SK-N-SH (cell line): Measurements from ENCODE around the gene ROBO4. TPM values are rescaled to one million over a fixed set of nuclear protein-coding genes. Genes with fewer than 3 reads are reported as not detected.
A peak's percentile ranks its signal among the peaks of the same experiment; 100 is the strongest.

Experiments
- CTCF ChIA-PET: fragments of 300-600, 350-600 bp; formaldehyde crosslinking; extraction: SDS; loops from one replicate; lab custom pipeline; 2021; lab: Yijun Ruan, JAX
- POLR2A ChIA-PET: fragments of 350-600 bp; sonication (Branson Sonifier 250); formaldehyde crosslinking; extraction: SDS; loops from one replicate; lab custom pipeline; 2020; ENCODE audit warnings: antibody characterized with exemption, inconsistent platforms; lab: Yijun Ruan, JAX
- DNase-seq: peaks from one replicate; pipeline ENCODE4 v3.0.0; 2012
- H2AFZ ChIP-seq: fragments of 200-600 bp; sonication (generic); 2 replicates; pipeline ENCODE4 v1.8.1; 2016; ENCODE audit warnings: antibody characterized with exemption, mild to moderate bottlenecking, low read depth
- H3F3A ChIP-seq: fragments of 200-600 bp; sonication (generic); replicated peaks from 2 replicates; pipeline ENCODE3; 2016; ENCODE audit warnings: antibody characterized with exemption, mild to moderate bottlenecking; ENCODE audit not compliant: insufficient read depth
- H3K27ac ChIP-seq, 2 experiments: fragments of 200-500 bp in 1 of 2; fragments of 200-600 bp in 1 of 2; sonication (Bioruptor generic) in 1 of 2; sonication (generic), shearing (Covaris generic) in 1 of 2; 2 replicates each; pipeline versions ENCODE4 v1.5.1 to v1.6.1; 2014 to 2016; ENCODE audit warnings: low read depth in 2 of 2, inconsistent platforms in 1 of 2, low read length in 1 of 2, mild to moderate bottlenecking in 1 of 2, mixed read lengths in 1 of 2
- H3K27me3 ChIP-seq: fragments of 200-600 bp; sonication (generic), shearing (Covaris generic); 2 replicates; pipeline ENCODE4 v1.6.1; 2016; ENCODE audit warnings: mixed run types; ENCODE audit not compliant: insufficient read depth
- H3K36me3 ChIP-seq, 2 experiments: fragments of 200-500 bp in 1 of 2; fragments of 200-600 bp in 1 of 2; sonication (Bioruptor generic) in 1 of 2; sonication (generic) in 1 of 2; replicated peaks in 1 of 2; 2 replicates each; pipeline versions ENCODE3 to v1.5.1; 2014 to 2016; ENCODE audit warnings: low read length in 1 of 2, mild to moderate bottlenecking in 1 of 2; ENCODE audit not compliant: insufficient read depth in 2 of 2, control insufficient read depth in 1 of 2
- H3K4me1 ChIP-seq, 2 experiments: fragments of 200-500 bp in 1 of 2; fragments of 200-600 bp in 1 of 2; sonication (Bioruptor generic) in 1 of 2; sonication (generic), shearing (Covaris generic) in 1 of 2; 2 replicates each; pipeline versions ENCODE4 v1.5.1 to v1.6.1; 2014 to 2016; ENCODE audit warnings: low read depth in 1 of 2, low read length in 1 of 2, mixed run types in 1 of 2; ENCODE audit not compliant: insufficient read depth in 2 of 2, control insufficient read depth in 1 of 2
- H3K4me2 ChIP-seq: fragments of 200-600 bp; sonication (generic), shearing (Covaris generic); 2 replicates; pipeline ENCODE4 v1.6.1; 2017; ENCODE audit warnings: mixed run types
- H3K4me3 ChIP-seq, 2 experiments: fragments of 200-500 bp in 1 of 2; fragments of 200-600 bp in 1 of 2; sonication (Bioruptor generic) in 1 of 2; sonication (generic), shearing (Covaris generic) in 1 of 2; 2 replicates each; pipeline versions ENCODE4 v1.5.1 to v1.8.1; 2014 to 2016; ENCODE audit warnings: low read depth in 2 of 2, inconsistent platforms in 1 of 2, low read length in 1 of 2, mild to moderate bottlenecking in 1 of 2, mixed read lengths in 1 of 2, moderate library complexity in 1 of 2
- H3K79me2 ChIP-seq: fragments of 200-600 bp; sonication (generic); 2 replicates; pipeline ENCODE4 v1.8.1; 2017; ENCODE audit warnings: mild to moderate bottlenecking; ENCODE audit not compliant: insufficient read depth
- H3K9ac ChIP-seq: fragments of 200-600 bp; sonication (generic); 2 replicates; pipeline ENCODE4 v1.6.1; 2017; ENCODE audit warnings: mixed run types
- H3K9me2 ChIP-seq: fragments of 200-600 bp; sonication (generic); 2 replicates; pipeline ENCODE4 v1.6.1; 2017; ENCODE audit warnings: mixed run types
- H3K9me3 ChIP-seq: fragments of 200-600 bp; sonication (generic); 2 replicates; pipeline ENCODE4 v1.6.1; 2017; ENCODE audit warnings: mixed run types, mild to moderate bottlenecking, moderate library complexity
- H4K20me1 ChIP-seq: fragments of 200-600 bp; sonication (generic); 2 replicates; pipeline ENCODE4 v1.6.1; 2017; ENCODE audit warnings: mild to moderate bottlenecking, mixed run types; ENCODE audit not compliant: insufficient read depth
- GATA2 ChIP-seq: sonication (generic); formaldehyde crosslinking; IDR thresholded peaks from 2 replicates; pipeline ENCODE4 v1.5.0; 2020; ENCODE audit warnings: mild to moderate bottlenecking, missing genetic modification reagents
- MEF2A ChIP-seq: IDR thresholded peaks from 2 replicates; pipeline ENCODE4 v1.4.0; 2012; ENCODE audit warnings: low read depth, borderline replicate concordance
- SMC3 ChIP-seq: IDR thresholded peaks from 2 replicates; pipeline ENCODE4 v1.6.1; 2012; ENCODE audit warnings: low read depth, low read length, improper control_type of control experiment
- TEAD4 ChIP-seq: IDR thresholded peaks from 2 replicates; pipeline ENCODE4 v1.4.0; 2012; ENCODE audit warnings: mild to moderate bottlenecking, borderline replicate concordance; ENCODE audit not compliant: insufficient read depth
- WGBS: methylation state at CpG from one replicate; pipeline ENCODE4 v1.1.6; 2017; ENCODE audit warnings: low lambda C conversion rate; 5-methylcytosine and 5-hydroxymethylcytosine counted together
- polyA plus RNA-seq, 3 experiments: library from polyadenylated mRNA; depleted of rRNA; stranded (reverse); fragments of >200 nt; gene quantifications; 2 replicates each; pipeline ENCODE4 v1.2.3, GENCODE V29; 2012
- TF ChIP-seq, protein P1 (sequence below): fragments of 150-350 bp; IDR thresholded peaks from 2 replicates; pipeline ENCODE4 v1.6.1; 2016; ENCODE audit warnings: mild to moderate bottlenecking, low read depth, low read length
- TF ChIP-seq, protein P2 (sequence below): IDR thresholded peaks from 2 replicates; pipeline ENCODE4 v1.4.0; 2012; ENCODE audit warnings: low read depth
- TF ChIP-seq, protein P3 (sequence below): IDR thresholded peaks from 2 replicates; pipeline ENCODE4 v1.6.1; 2012; ENCODE audit warnings: mild to moderate bottlenecking, low read depth, low read length, moderate library complexity

ROBO4 gene
- polyA plus RNA-seq, 1 of the 3 experiments (the other 2 are of a cell fraction) = 0.95 TPM

DNA sequence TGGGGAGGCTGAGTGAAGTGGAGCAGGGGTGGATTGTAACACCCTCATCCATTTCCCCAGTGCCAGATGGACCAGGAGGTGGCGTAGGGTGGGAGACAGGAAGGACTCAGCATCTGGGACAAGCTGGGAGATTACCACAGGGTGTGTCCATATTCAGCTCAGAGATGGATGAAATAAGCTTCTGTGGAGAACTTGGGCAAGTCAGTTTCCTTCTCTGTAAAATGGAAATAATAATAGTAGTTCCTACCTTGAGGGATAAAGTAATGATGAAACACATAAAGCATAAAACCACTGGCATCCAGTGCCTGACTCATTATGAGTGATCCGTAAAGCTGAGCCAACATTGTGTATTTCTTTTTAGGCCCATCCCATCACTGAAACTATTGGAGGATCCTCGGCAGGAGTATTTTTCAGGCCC lies 607 bp upstream of the ROBO4 start (continued):
- TF ChIP-seq, protein P1, sequence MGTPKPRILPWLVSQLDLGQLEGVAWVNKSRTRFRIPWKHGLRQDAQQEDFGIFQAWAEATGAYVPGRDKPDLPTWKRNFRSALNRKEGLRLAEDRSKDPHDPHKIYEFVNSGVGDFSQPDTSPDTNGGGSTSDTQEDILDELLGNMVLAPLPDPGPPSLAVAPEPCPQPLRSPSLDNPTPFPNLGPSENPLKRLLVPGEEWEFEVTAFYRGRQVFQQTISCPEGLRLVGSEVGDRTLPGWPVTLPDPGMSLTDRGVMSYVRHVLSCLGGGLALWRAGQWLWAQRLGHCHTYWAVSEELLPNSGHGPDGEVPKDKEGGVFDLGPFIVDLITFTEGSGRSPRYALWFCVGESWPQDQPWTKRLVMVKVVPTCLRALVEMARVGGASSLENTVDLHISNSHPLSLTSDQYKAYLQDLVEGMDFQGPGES = no peak
- TF ChIP-seq TEAD4 (no peak), MEF2A (no peak)
- TF ChIP-seq, protein P2, sequence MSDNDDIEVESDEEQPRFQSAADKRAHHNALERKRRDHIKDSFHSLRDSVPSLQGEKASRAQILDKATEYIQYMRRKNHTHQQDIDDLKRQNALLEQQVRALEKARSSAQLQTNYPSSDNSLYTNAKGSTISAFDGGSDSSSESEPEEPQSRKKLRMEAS = no peak; the same call in 1 of the 2 replicates

DNA sequence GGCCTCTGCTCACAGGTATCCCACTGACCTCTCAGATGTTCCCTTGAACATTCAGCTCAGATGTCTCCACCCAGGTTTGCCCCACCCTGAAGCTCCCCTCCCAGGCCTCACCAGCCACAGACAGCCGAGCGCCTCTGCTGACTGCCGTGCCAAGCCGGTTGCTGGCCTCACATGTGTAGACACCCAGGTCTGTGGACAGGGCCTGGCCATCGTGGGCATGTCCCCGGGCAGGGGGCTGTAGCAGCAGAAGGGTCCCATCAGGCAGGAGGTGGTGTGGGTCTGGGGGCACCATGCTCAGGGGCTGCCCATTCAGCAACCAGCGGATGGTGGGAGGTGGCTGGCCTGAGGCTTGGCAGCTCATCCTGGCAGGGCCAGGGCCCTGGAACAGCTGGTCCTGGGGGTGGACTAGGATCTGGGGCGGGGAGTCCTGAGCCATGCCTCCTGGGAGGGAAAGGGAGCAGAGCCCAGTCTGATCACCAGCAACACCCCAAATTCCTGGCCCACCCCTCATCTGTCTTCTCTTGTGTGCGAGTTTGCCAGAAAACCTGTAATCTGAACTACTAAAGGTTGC lies 759 bp downstream of the ROBO4 start:
- H3K27ac ChIP-seq = peak overlapping the region in 1 of 2 experiments; percentile 96; a peak in 2 of 4 replicates
- H3K27me3 ChIP-seq = no peaks in the 10 kb centered on the region
- no peak overlapping the region for H3K4me2 ChIP-seq
- peaks cover 4 to 34% of the 10 kb centered on the region in 2 experiments; a peak in 3 of 4 replicates for H3K4me1 ChIP-seq
- no peak overlapping the region for H3K4me3 ChIP-seq
- H3K9ac ChIP-seq = 0 out of 2 replicates have a peak overlapping the region, but pooled peaks have one; percentile 64
- no peaks in the 10 kb centered on the region for H3K9me3 ChIP-seq
- no peaks in the 10 kb centered on the region for H3K9me2 ChIP-seq
- CTCF ChIA-PET = interaction anchor here (1.2 kb wide), 2 partner anchors 23 to 31 kb away, joined by 3 read pairs; no protein-coding TSS in a partner anchor
- no peaks in the 10 kb centered on the region for H4K20me1 ChIP-seq
- peak overlapping the region; percentile 47; the same call in 1 of the 2 replicates for H2AFZ ChIP-seq
- no peak for TF ChIP-seq GATA2 (CRISPR knock-in tag)
- TF ChIP-seq, protein P3, sequence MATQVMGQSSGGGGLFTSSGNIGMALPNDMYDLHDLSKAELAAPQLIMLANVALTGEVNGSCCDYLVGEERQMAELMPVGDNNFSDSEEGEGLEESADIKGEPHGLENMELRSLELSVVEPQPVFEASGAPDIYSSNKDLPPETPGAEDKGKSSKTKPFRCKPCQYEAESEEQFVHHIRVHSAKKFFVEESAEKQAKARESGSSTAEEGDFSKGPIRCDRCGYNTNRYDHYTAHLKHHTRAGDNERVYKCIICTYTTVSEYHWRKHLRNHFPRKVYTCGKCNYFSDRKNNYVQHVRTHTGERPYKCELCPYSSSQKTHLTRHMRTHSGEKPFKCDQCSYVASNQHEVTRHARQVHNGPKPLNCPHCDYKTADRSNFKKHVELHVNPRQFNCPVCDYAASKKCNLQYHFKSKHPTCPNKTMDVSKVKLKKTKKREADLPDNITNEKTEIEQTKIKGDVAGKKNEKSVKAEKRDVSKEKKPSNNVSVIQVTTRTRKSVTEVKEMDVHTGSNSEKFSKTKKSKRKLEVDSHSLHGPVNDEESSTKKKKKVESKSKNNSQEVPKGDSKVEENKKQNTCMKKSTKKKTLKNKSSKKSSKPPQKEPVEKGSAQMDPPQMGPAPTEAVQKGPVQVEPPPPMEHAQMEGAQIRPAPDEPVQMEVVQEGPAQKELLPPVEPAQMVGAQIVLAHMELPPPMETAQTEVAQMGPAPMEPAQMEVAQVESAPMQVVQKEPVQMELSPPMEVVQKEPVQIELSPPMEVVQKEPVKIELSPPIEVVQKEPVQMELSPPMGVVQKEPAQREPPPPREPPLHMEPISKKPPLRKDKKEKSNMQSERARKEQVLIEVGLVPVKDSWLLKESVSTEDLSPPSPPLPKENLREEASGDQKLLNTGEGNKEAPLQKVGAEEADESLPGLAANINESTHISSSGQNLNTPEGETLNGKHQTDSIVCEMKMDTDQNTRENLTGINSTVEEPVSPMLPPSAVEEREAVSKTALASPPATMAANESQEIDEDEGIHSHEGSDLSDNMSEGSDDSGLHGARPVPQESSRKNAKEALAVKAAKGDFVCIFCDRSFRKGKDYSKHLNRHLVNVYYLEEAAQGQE = no peak
- no peak for TF ChIP-seq SMC3
- TF ChIP-seq, all 33 proteins: peak for 0
- POLR2A ChIA-PET = no interaction called here
- Histone ChIP-seq H3K36me3 (no peaks in the 10 kb centered on the region), H3F3A (peaks cover 37% of the 10 kb centered on the region), H3K79me2 (no peaks in the 10 kb centered on the region)
- 96% methylated on average over 3 of the region's 9 CpGs for WGBS
- peak; percentile 12 for DNase-seq
